ENCODE data around the gene HHAT.

GRCh38 chr1:210573141-210573540 lies 244.4 kb downstream of the HHAT start:
- no peak for TF ChIP-seq CTCF (conservative IDR thresholded peaks at IDR 0.05)
- no peak for TF ChIP-seq ZFX (IDR thresholded peaks at IDR 0.05)
